GM15510 (cell line): Measurements from ENCODE around the gene TSEN2.

Experiments
- POLR2A ChIP-seq: IDR thresholded peaks from 3 replicates; pipeline ENCODE4 v1.6.1; 2011; ENCODE audit warnings: borderline replicate concordance; ENCODE audit not compliant: insufficient read length; ENCODE audit errors: extremely low read depth

The TSEN2 gene

GRCh38 chr3:12509466-12509865 lies 25.2 kb downstream of the TSEN2 start:
- TF ChIP-seq POLR2A: no peak

- no peak for TF ChIP-seq POLR2A
These were observed 28.3 kb downstream of the TSEN2 start for GRCh38 chr3:12512534-12513118.

- no peak for TF ChIP-seq POLR2A
These were observed 29.6 kb downstream of the TSEN2 start for GRCh38 chr3:12513694-12514446.

GRCh38 chr3:12515631-12516030 lies 31.4 kb downstream of the TSEN2 start:
- no peak for TF ChIP-seq POLR2A

- no peak for TF ChIP-seq POLR2A
These were observed 32.6 kb downstream of the TSEN2 start for GRCh38 chr3:12516873-12517272.

GRCh38 chr3:12518261-12519028 lies 34.2 kb downstream of the TSEN2 start:
- TF ChIP-seq POLR2A: no peak

- no peak for TF ChIP-seq POLR2A
These were observed 36.7 kb downstream of the TSEN2 start for GRCh38 chr3:12521010-12521409.

GRCh38 chr3:12522721-12523120 lies 38.4 kb downstream of the TSEN2 start:
- TF ChIP-seq POLR2A: no peak

- no peak for TF ChIP-seq POLR2A
These were observed 43.5 kb downstream of the TSEN2 start for GRCh38 chr3:12527757-12528143.

GRCh38 chr3:12532182-12532581 lies 47.9 kb downstream of the TSEN2 start:
- no peak for TF ChIP-seq POLR2A

- TF ChIP-seq POLR2A: no peak
These were observed 52.1 kb downstream of the TSEN2 start for GRCh38 chr3:12536423-12536822.

GRCh38 chr3:12541625-12542024 lies 57.3 kb downstream of the TSEN2 start:
- TF ChIP-seq POLR2A: no peak

- no peak for TF ChIP-seq POLR2A
These were observed 60.6 kb downstream of the TSEN2 start for GRCh38 chr3:12544652-12545472.

GRCh38 chr3:12545473-12545791 lies 61.2 kb downstream of the TSEN2 start, which contains the start of gene MKRN2OS:
TSS of gene MKRN2OS (minus strand) at chr3:12545499. CDS start at chr3:12545464, 35 bp downstream.
- TF ChIP-seq POLR2A: no peak
